Measurements from ENCODE around the gene FBXW7.

DNA sequence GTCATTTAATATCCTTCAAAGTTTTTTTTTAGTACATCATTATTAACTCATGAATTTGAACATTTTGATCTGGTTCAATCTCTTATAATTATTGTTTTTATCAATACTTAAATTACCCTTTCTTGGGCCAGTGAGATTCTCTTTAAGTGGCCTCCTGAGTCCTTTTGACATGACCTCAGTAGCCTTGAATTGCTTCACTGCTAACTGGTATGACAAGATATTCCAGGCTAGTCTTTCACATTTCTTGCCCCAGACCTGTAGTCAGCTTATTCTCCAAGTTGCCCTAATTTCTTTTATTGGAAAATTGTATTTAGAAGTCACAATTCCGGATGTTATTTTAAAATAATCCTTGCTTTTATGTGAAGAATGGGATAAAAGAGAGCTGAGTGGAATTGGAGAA lies 35.4 kb upstream of the FBXW7 start:
- TF ChIP-seq CTCF (IDR thresholded peaks at IDR 0.05) (no peak), POLR2A (IDR thresholded peaks at IDR 0.05) (no peak), POLR2AphosphoS5 (IDR thresholded peaks at IDR 0.05) (no peak)
